Aorta (tissue), 5 donors: ENCODE measurements around the gene SLC6A20. TPM values are rescaled to one million over a fixed set of nuclear protein-coding genes. Genes with fewer than 3 reads are reported as not detected.
A peak's percentile ranks its signal among the peaks of the same experiment; 100 is the strongest.
"Not testable (repeated sequence)": the region's sequence is repeated elsewhere in the genome, so short reads cannot be mapped to it uniquely, and the experiment has no call there.

Source experiments
- ATAC-seq: fragments of 200-7000 bp; cut with Tn5 transposase; one replicate; pipeline ENCODE4 v1.9.1; 2022; ENCODE audit warnings: moderate library complexity; ENCODE audit not compliant: low FRiP score
- DNase-seq, 2 donors: peaks; one replicate each; pipeline ENCODE4 v3.0.0-alpha.2; 2020
- H3K27ac ChIP-seq, 2 donors: one replicate each; pipeline ENCODE4 v1.5.1; 2013; ENCODE audit warnings: low read length in 2 of 2, mild to moderate bottlenecking in 2 of 2, moderate library complexity in 2 of 2, control low read depth in 1 of 2, inconsistent platforms in 1 of 2, low read depth in 1 of 2
- H3K27me3 ChIP-seq, 2 donors: one replicate each; pipeline ENCODE4 v1.6.1; 2013; ENCODE audit warnings: control low read depth in 1 of 2, low read length in 1 of 2, mild to moderate bottlenecking in 1 of 2, moderate library complexity in 1 of 2; ENCODE audit not compliant: insufficient read depth in 2 of 2, control insufficient read depth in 1 of 2
- H3K36me3 ChIP-seq, 2 donors: one replicate each; pipeline ENCODE4 v1.6.1; 2013; ENCODE audit warnings: control low read depth in 1 of 2, low read length in 1 of 2, mild to moderate bottlenecking in 1 of 2; ENCODE audit not compliant: insufficient read depth in 2 of 2, control insufficient read depth in 1 of 2
- H3K4me1 ChIP-seq, 2 donors: one replicate each; pipeline ENCODE4 v1.6.1; 2013; ENCODE audit warnings: low read length in 2 of 2, control low read depth in 1 of 2, mild to moderate bottlenecking in 1 of 2, moderate library complexity in 1 of 2; ENCODE audit not compliant: insufficient read depth in 2 of 2, control insufficient read depth in 1 of 2
- H3K4me3 ChIP-seq, 2 donors: one replicate each; pipeline ENCODE4 v1.5.1; 2013; ENCODE audit warnings: low read length in 2 of 2, control low read depth in 1 of 2, mild to moderate bottlenecking in 1 of 2
- H3K9me3 ChIP-seq: one replicate; pipeline ENCODE4 v1.6.1; 2013; ENCODE audit warnings: mild to moderate bottlenecking, low read length; ENCODE audit not compliant: control insufficient read depth
- WGBS, 2 donors: extraction: QIAGEN DNeasy Blood & Tissue Kit; methylation state at CpG; one replicate each; pipeline ENCODE4 v1.1.7; 2013; 5-methylcytosine and 5-hydroxymethylcytosine counted together
- intact Hi-C, 2 donors: fragments of 100-400 bp; cut with DNase I; formaldehyde crosslinking; loops; one replicate each; pipeline versions ENCODE4 v1.14.2 to v1.15.0; 2022
- polyA plus RNA-seq, 2 donors: library from polyadenylated mRNA; stranded (reverse); fragments of 200-250 nt; gene quantifications; one replicate each; pipeline ENCODE4 v1.2.3, GENCODE V29; 2013
- total RNA-seq, 2 donors: library from RNA; stranded (reverse); fragmentation: NEBNext Ultra II Directional; extraction: Animal tissue kit (Norgen Biotek cat#: 25700); gene quantifications; one replicate each; pipeline ENCODE4 v1.2.1, GENCODE V29; 2021
- donor health status: healthy with polysubstance abuse.
- donor health status: Bipolar disorder and iron deficiency.
- donor health status: DM: no; HTN: no; CAD: no.
- donor health status: DM: no; HTN: no; CAD: no.
- donor health status: DM: yes; HTN: yes; CAD: no.

Gene SLC6A20
- total and polyA plus RNA-seq, 4 donors = 0.10 to 1.0 (median 0.15) TPM; not detected in 1

- no peak for DNase-seq
- no peaks in the 10 kb centered on the region for H3K4me1 ChIP-seq
- H3K36me3 ChIP-seq = no peaks in the 10 kb centered on the region
- H3K4me3 ChIP-seq = no peak overlapping the region
- intact Hi-C loops = loop anchor here (5.0 to 10.0 kb wide), 2 partner anchors 314 to 316 kb away; no protein-coding TSS in a partner anchor
- no peaks in the 10 kb centered on the region for H3K9me3 ChIP-seq
- no peaks in the 10 kb centered on the region for H3K27me3 ChIP-seq
- 36 to 37% methylated on average over 14 of the region's 14 CpGs for WGBS, 2 donors
- no peak overlapping the region for H3K27ac ChIP-seq
- ATAC-seq = peak; percentile 62
Measured at GRCh38 chr3:45760878-45761711, 35.2 kb downstream of the SLC6A20 start.

- ATAC-seq (no peak), DNase-seq (no peak)
- 89% methylated on average over 12 of the region's 12 CpGs for WGBS, 2 donors
- Histone ChIP-seq H3K4me1 (no peaks in the 10 kb centered on the region), H3K27ac (no peak overlapping the region), H3K9me3 (no peaks in the 10 kb centered on the region), H3K27me3 (no peaks in the 10 kb centered on the region), H3K4me3 (no peak overlapping the region), H3K36me3 (no peaks in the 10 kb centered on the region)
- intact Hi-C loops = loop anchor here (5.0 to 10.0 kb wide), 2 partner anchors 315 to 317 kb away; no protein-coding TSS in a partner anchor
Measured at GRCh38 chr3:45759851-45760250, 36.5 kb downstream of the SLC6A20 start.

GRCh38 chr3:45758871-45759270 is 37.5 kb downstream of the SLC6A20 start:
- Histone ChIP-seq H3K27ac (no peak overlapping the region), H3K36me3 (no peaks in the 10 kb centered on the region), H3K9me3 (no peaks in the 10 kb centered on the region), H3K27me3 (no peaks in the 10 kb centered on the region), H3K4me1 (no peaks in the 10 kb centered on the region), H3K4me3 (no peak overlapping the region)
- intact Hi-C loops = no loop called here
- ATAC-seq (no peak), DNase-seq (no peak)
- 83 to 84% methylated on average over 16 of the region's 16 CpGs for WGBS, 2 donors

- H3K27me3 ChIP-seq, H3K36me3 ChIP-seq, ATAC-seq, H3K4me1 ChIP-seq, H3K27ac ChIP-seq, H3K4me3 ChIP-seq, intact Hi-C loops, H3K9me3 ChIP-seq, DNase-seq: not testable (repeated sequence)
- 62 to 68% methylated on average over 7 of the region's 7 CpGs for WGBS, 2 donors
Measured at GRCh38 chr3:45757141-45757540, 39.2 kb downstream of the SLC6A20 start.

GRCh38 chr3:45756055-45756454 is 40.3 kb downstream of the SLC6A20 start:
- H3K9me3 ChIP-seq = no peaks in the 10 kb centered on the region
- H3K4me3 ChIP-seq = no peak overlapping the region
- no peak for ATAC-seq
- intact Hi-C loops = no loop called here
- no peak for DNase-seq
- no peaks in the 10 kb centered on the region for H3K4me1 ChIP-seq
- 84 to 90% methylated on average over 6 of the region's 6 CpGs for WGBS, 2 donors
- no peaks in the 10 kb centered on the region for H3K36me3 ChIP-seq
- H3K27ac ChIP-seq = no peak overlapping the region
- no peaks in the 10 kb centered on the region for H3K27me3 ChIP-seq

GRCh38 chr3:45754461-45754860 is 41.9 kb downstream of the SLC6A20 start:
- DNase-seq (no peak), ATAC-seq (no peak)
- intact Hi-C loops = no loop called here

GRCh38 chr3:45753095-45753494 is 43.2 kb downstream of the SLC6A20 start:
- no peaks in the 10 kb centered on the region for H3K4me1 ChIP-seq
- no peak for DNase-seq
- no peak for ATAC-seq
- no peak overlapping the region for H3K4me3 ChIP-seq
- no peaks in the 10 kb centered on the region for H3K36me3 ChIP-seq
- H3K9me3 ChIP-seq = no peaks in the 10 kb centered on the region
- WGBS, 2 donors = 90 to 96% methylated on average over 3 of the region's 3 CpGs
- intact Hi-C loops = no loop called here
- no peaks in the 10 kb centered on the region for H3K27me3 ChIP-seq
- no peak overlapping the region for H3K27ac ChIP-seq

More at GRCh38 chr3:45754461-45754860, 41.9 kb downstream of the SLC6A20 start:
- H3K36me3 ChIP-seq = no peaks in the 10 kb centered on the region
- no peaks in the 10 kb centered on the region for H3K4me1 ChIP-seq
- no peaks in the 10 kb centered on the region for H3K27me3 ChIP-seq
- WGBS, 2 donors = 93 to 96% methylated on average over 7 of the region's 7 CpGs
- no peak overlapping the region for H3K27ac ChIP-seq
- no peak overlapping the region for H3K4me3 ChIP-seq
- H3K9me3 ChIP-seq = no peaks in the 10 kb centered on the region

- H3K27me3 ChIP-seq = no peaks in the 10 kb centered on the region
- DNase-seq (no peak), ATAC-seq (no peak)
- no peak overlapping the region for H3K27ac ChIP-seq
- no peaks in the 10 kb centered on the region for H3K9me3 ChIP-seq
- 79 to 82% methylated on average over 7 of the region's 7 CpGs for WGBS, 2 donors
- no peak overlapping the region for H3K4me3 ChIP-seq
- no peaks in the 10 kb centered on the region for H3K36me3 ChIP-seq
- H3K4me1 ChIP-seq = no peaks in the 10 kb centered on the region
- intact Hi-C loops = no loop called here
Measured at GRCh38 chr3:45751537-45752242, 44.6 kb downstream of the SLC6A20 start.
